Aorta (tissue), 5 donors: ENCODE results near the gene MTUS2. TPM values are rescaled to one million over a fixed set of nuclear protein-coding genes. Genes with fewer than 3 reads are reported as not detected.

ENCODE experiments used
- ATAC-seq: fragments of 200-7000 bp; cut with Tn5 transposase; one replicate; pipeline ENCODE4 v1.9.1; 2022; ENCODE audit warnings: moderate library complexity; ENCODE audit not compliant: low FRiP score
- DNase-seq, 2 donors: peaks; one replicate each; pipeline ENCODE4 v3.0.0-alpha.2; 2020
- H3K27ac ChIP-seq, 2 donors: one replicate each; pipeline ENCODE4 v1.5.1; 2013; ENCODE audit warnings: low read length in 2 of 2, mild to moderate bottlenecking in 2 of 2, moderate library complexity in 2 of 2, control low read depth in 1 of 2, inconsistent platforms in 1 of 2, low read depth in 1 of 2
- H3K27me3 ChIP-seq, 2 donors: one replicate each; pipeline ENCODE4 v1.6.1; 2013; ENCODE audit warnings: control low read depth in 1 of 2, low read length in 1 of 2, mild to moderate bottlenecking in 1 of 2, moderate library complexity in 1 of 2; ENCODE audit not compliant: insufficient read depth in 2 of 2, control insufficient read depth in 1 of 2
- H3K36me3 ChIP-seq, 2 donors: one replicate each; pipeline ENCODE4 v1.6.1; 2013; ENCODE audit warnings: control low read depth in 1 of 2, low read length in 1 of 2, mild to moderate bottlenecking in 1 of 2; ENCODE audit not compliant: insufficient read depth in 2 of 2, control insufficient read depth in 1 of 2
- H3K4me1 ChIP-seq, 2 donors: one replicate each; pipeline ENCODE4 v1.6.1; 2013; ENCODE audit warnings: low read length in 2 of 2, control low read depth in 1 of 2, mild to moderate bottlenecking in 1 of 2, moderate library complexity in 1 of 2; ENCODE audit not compliant: insufficient read depth in 2 of 2, control insufficient read depth in 1 of 2
- H3K4me3 ChIP-seq, 2 donors: one replicate each; pipeline ENCODE4 v1.5.1; 2013; ENCODE audit warnings: low read length in 2 of 2, control low read depth in 1 of 2, mild to moderate bottlenecking in 1 of 2
- H3K9me3 ChIP-seq: one replicate; pipeline ENCODE4 v1.6.1; 2013; ENCODE audit warnings: mild to moderate bottlenecking, low read length; ENCODE audit not compliant: control insufficient read depth
- WGBS, 2 donors: extraction: QIAGEN DNeasy Blood & Tissue Kit; methylation state at CpG; one replicate each; pipeline ENCODE4 v1.1.7; 2013; 5-methylcytosine and 5-hydroxymethylcytosine counted together
- intact Hi-C, 2 donors: fragments of 100-400 bp; cut with DNase I; formaldehyde crosslinking; loops; one replicate each; pipeline versions ENCODE4 v1.14.2 to v1.15.0; 2022
- polyA plus RNA-seq, 2 donors: library from polyadenylated mRNA; stranded (reverse); fragments of 200-250 nt; gene quantifications; one replicate each; pipeline ENCODE4 v1.2.3, GENCODE V29; 2013
- total RNA-seq, 2 donors: library from RNA; stranded (reverse); fragmentation: NEBNext Ultra II Directional; extraction: Animal tissue kit (Norgen Biotek cat#: 25700); gene quantifications; one replicate each; pipeline ENCODE4 v1.2.1, GENCODE V29; 2021
- donor health status: healthy with polysubstance abuse.
- donor health status: Bipolar disorder and iron deficiency.
- donor health status: DM: no; HTN: no; CAD: no.
- donor health status: DM: no; HTN: no; CAD: no.
- donor health status: DM: yes; HTN: yes; CAD: no.

Gene MTUS2
- total and polyA plus RNA-seq, 4 donors, result 3.5 to 12.1 (median 8.6) TPM

DNA sequence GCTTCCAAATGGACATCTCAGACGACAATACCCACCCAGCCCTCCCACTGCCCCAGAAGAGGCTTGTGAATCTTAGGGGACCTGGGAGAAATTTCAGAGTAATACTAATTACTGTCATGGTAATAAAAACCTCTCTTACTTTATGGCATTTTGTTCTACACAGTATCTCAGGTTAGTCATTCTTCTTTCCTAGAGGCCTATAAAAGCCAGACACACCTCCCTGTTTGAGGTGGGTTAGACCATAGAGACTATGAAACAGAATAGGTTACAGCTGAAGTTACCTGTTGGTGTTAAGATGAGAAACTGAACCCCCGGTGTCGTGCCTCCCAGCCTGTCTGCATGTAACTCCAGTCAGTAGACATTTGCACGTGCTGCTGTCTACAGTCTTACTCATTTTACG lies 661.5 kb downstream of the MTUS2 start:
- Histone ChIP-seq H3K9me3 (no peaks in the 10 kb centered on the region), H3K36me3 (peaks cover 0 to 3% of the 10 kb centered on the region in 2 donors), H3K4me1 (no peaks in the 10 kb centered on the region), H3K27ac (no peak overlapping the region), H3K27me3 (no peaks in the 10 kb centered on the region), H3K4me3 (no peak overlapping the region)
- ATAC-seq (no peak), DNase-seq (no peak)
- intact Hi-C loops, result no loop called here
- 91 to 93% methylated on average over 5 of the region's 5 CpGs for WGBS, 2 donors

DNA sequence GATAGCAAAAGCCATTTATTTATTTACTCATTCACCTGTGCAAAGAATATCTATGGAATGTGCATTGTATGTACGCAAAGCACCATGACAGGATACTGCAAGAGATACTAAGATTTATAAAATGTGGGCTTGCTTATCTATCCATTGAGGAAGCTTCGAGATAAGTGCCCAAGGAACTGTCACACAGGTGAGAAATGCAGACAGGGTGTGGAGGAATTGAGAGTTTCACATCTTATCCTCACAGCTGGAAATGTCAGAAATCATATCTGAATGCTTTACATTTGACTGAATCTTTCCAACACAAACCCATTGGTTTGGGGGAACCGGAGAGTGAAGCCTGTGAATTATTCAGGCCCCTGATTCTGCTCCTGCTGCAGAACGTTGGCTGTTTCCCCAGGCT lies 662.4 kb downstream of the MTUS2 start:
- intact Hi-C loops, result no loop called here
- no peak overlapping the region for H3K27ac ChIP-seq
- peaks cover 0 to 3% of the 10 kb centered on the region in 2 donors for H3K36me3 ChIP-seq
- ATAC-seq, result no peak
- WGBS, 2 donors, result 78 to 80% methylated on average over 4 of the region's 4 CpGs
- no peaks in the 10 kb centered on the region for H3K27me3 ChIP-seq
- no peaks in the 10 kb centered on the region for H3K9me3 ChIP-seq
- no peak overlapping the region for H3K4me3 ChIP-seq
- no peaks in the 10 kb centered on the region for H3K4me1 ChIP-seq
- no peak for DNase-seq

- H3K4me1 ChIP-seq, result no peaks in the 10 kb centered on the region
- H3K27ac ChIP-seq, result no peak overlapping the region
- intact Hi-C loops, result no loop called here
- peaks cover 0 to 3% of the 10 kb centered on the region in 2 donors for H3K36me3 ChIP-seq
- whole genome bisulfite sequencing, 2 donors, result 75 to 77% methylated on average over 15 of the region's 15 CpGs
- DNase-seq (no peak), ATAC-seq (no peak)
- H3K9me3 ChIP-seq, result no peaks in the 10 kb centered on the region
- no peak overlapping the region for H3K4me3 ChIP-seq
- H3K27me3 ChIP-seq, result no peaks in the 10 kb centered on the region
These were observed 663.1 kb downstream of the MTUS2 start for GRCh38 chr13:29483211-29483610.

DNA sequence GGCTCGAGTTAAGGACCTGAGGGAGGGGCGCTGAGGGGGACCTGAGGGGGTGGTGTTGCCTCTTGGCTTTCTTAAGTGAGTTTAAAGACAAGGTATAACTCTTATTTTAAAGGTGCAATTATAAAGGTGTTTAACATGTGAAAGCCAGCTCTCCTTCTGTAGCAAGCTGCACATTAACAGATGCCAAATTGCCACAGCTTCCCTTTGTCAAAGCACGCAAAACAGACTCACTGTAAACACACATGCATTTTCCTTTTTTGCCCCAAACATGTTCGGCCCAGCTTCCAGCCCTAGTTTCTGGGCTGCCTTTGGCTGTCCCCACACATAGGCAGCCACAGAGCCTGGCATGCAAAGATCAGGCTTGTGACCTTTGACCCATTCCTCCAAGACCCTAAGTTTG lies 663.5 kb downstream of the MTUS2 start:
- no peak overlapping the region for H3K27ac ChIP-seq
- ATAC-seq (no peak), DNase-seq (no peak)
- H3K9me3 ChIP-seq, result no peaks in the 10 kb centered on the region
- H3K27me3 ChIP-seq, result no peaks in the 10 kb centered on the region
- H3K4me3 ChIP-seq, result no peak overlapping the region
- intact Hi-C loops, result no loop called here
- H3K4me1 ChIP-seq, result no peaks in the 10 kb centered on the region
- peaks cover 0 to 3% of the 10 kb centered on the region in 2 donors for H3K36me3 ChIP-seq
- 79% methylated on average over 4 of the region's 4 CpGs for WGBS, 2 donors

- no peak for DNase-seq
- intact Hi-C loops, result no loop called here
- no peak for ATAC-seq
- peaks cover 0 to 3% of the 10 kb centered on the region in 2 donors for H3K36me3 ChIP-seq
- H3K4me3 ChIP-seq, result no peak overlapping the region
- H3K27me3 ChIP-seq, result no peaks in the 10 kb centered on the region
- 72 to 76% methylated on average over 7 of the region's 7 CpGs for WGBS, 2 donors
- H3K9me3 ChIP-seq, result no peaks in the 10 kb centered on the region
- no peak overlapping the region for H3K27ac ChIP-seq
- H3K4me1 ChIP-seq, result no peaks in the 10 kb centered on the region
These were observed 664.1 kb downstream of the MTUS2 start for GRCh38 chr13:29484236-29484635.

DNA sequence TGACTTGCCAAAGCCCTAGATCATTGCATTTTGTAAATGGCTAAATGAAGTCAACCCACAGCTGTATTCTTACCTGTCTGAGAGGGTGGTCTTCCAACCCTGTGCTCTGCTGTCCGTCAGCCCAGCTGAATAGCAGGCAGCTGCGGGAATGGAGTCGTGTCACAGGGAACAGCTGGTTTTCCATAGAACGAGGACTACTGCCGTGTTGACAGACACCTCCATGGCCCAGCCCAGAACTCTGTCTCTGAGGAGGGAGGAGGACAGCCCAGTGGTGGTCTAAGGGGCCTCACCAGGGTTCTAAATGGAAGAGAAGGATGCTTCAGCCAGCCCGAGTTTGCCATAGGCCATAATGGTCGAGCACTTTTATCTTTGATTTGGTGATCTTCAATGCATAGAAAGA lies 664.7 kb downstream of the MTUS2 start:
- Histone ChIP-seq H3K9me3 (no peaks in the 10 kb centered on the region), H3K27me3 (no peaks in the 10 kb centered on the region), H3K36me3 (peaks cover 0 to 3% of the 10 kb centered on the region in 2 donors), H3K4me1 (no peaks in the 10 kb centered on the region), H3K27ac (no peak overlapping the region), H3K4me3 (no peak overlapping the region)
- intact Hi-C loops, result no loop called here
- WGBS, 2 donors, result 84 to 85% methylated on average over 7 of the region's 7 CpGs
- no peak for DNase-seq
- no peak for ATAC-seq

- intact Hi-C loops, result no loop called here
- WGBS, 2 donors, result 58 to 63% methylated on average over 3 of the region's 3 CpGs
- Histone ChIP-seq H3K27me3 (no peaks in the 10 kb centered on the region), H3K4me1 (no peaks in the 10 kb centered on the region), H3K36me3 (no peaks in the 10 kb centered on the region), H3K9me3 (no peaks in the 10 kb centered on the region), H3K27ac (no peak overlapping the region), H3K4me3 (no peak overlapping the region)
- ATAC-seq (no peak), DNase-seq (no peak)
These were observed 666.4 kb downstream of the MTUS2 start for GRCh38 chr13:29486551-29486950.

DNA sequence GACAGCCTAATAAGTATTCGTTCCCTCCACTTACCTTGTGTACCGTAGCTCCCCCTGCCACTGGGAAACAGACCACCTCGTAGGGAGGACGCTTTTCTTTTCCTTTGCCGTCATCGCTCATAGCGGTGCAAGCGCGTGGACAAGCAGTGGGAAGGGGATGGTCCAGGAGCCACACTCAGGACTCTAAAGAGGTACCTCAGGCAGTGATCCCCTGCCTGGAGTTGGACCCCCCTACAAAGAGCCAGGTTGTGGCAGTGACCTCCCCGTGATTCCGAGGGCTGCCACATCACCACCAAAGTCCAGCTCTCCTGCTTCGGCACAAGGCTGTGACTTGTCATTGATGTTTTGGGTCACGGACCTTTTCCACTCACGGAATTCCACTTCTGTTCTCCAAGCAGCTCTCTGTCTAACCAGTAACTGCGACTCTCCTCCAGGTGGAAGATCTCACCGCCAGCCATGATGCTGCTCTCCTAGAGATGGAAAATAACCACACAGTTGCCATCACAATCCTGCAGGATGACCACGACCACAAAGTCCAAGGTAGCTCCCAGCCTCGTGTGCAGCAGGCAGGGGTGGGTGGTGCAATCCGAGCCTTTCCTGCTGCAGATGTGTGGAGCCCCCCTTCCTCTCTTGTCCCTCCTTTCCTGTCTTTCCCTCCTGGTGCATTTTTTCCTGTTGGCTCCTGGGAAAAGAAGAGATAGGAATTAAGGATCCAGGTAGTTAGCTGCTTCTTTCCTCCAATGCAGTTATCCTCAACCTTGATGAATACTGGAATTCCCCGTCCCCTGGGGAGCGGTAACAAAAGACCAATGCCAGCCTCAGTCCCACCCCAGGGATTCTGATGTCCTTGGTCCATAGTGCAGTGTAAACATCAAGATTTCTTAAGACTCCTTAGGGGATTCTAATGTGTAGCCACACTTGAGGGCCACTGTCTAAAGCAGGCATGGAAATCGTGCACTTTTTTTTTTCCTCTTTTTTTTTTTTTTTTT lies 667.6 kb downstream of the MTUS2 start:
- H3K36me3 ChIP-seq, result no peaks in the 10 kb centered on the region
- intact Hi-C loops, result no loop called here
- H3K4me1 ChIP-seq, result no peaks in the 10 kb centered on the region
- DNase-seq (no peak), ATAC-seq (no peak)
- H3K9me3 ChIP-seq, result no peaks in the 10 kb centered on the region
- H3K4me3 ChIP-seq, result no peak overlapping the region
- H3K27ac ChIP-seq, result no peak overlapping the region
- H3K27me3 ChIP-seq, result no peaks in the 10 kb centered on the region
- WGBS, 2 donors, result 88 to 89% methylated on average over 22 of the region's 22 CpGs
